Fibroblast of lung (primary cell): ENCODE data around the gene TMEM179. TPM values are rescaled to one million over a fixed set of nuclear protein-coding genes. Genes with fewer than 3 reads are reported as not detected.

Experiments used
- DNase-seq, 2 donors: peaks; one replicate each; pipeline versions ENCODE4 v3.0.0 to v3.0.0-alpha.2; 2010; ENCODE audit warnings: low read depth in 2 of 2
- H2AFZ ChIP-seq: 2 replicates; pipeline ENCODE4 v1.5.1; 2012; ENCODE audit warnings: low read length, control low read depth, inconsistent platforms
- H3K27ac ChIP-seq: 2 replicates; pipeline ENCODE4 v1.5.1; 2011; ENCODE audit warnings: low read length, control low read depth; ENCODE audit not compliant: insufficient read depth
- H3K27me3 ChIP-seq: 2 replicates; pipeline ENCODE4 v1.5.1; 2011; ENCODE audit warnings: mild to moderate bottlenecking, low read length; ENCODE audit not compliant: control insufficient read depth, insufficient read depth
- H3K36me3 ChIP-seq: 2 replicates; pipeline ENCODE4 v1.5.1; 2011; ENCODE audit warnings: low read length; ENCODE audit not compliant: control insufficient read depth, insufficient read depth
- H3K4me1 ChIP-seq: 2 replicates; pipeline ENCODE4 v1.5.1; 2011; ENCODE audit warnings: low read length; ENCODE audit not compliant: control insufficient read depth, insufficient read depth; ENCODE audit errors: extremely low read depth
- H3K4me2 ChIP-seq: 2 replicates; pipeline ENCODE4 v1.5.1; 2011; ENCODE audit warnings: low read length, control low read depth; ENCODE audit not compliant: insufficient read depth; ENCODE audit errors: extremely low read depth
- H3K4me3 ChIP-seq, 4 experiments: fragments of 200-600 bp in 1 of 4; sonication (generic) in 1 of 4; replicated peaks in 1 of 4; 2 replicates each; pipeline ENCODE4 v1.5.1; 2011 to 2016; ENCODE audit warnings: low read length in 4 of 4, low read depth in 3 of 4, mild to moderate bottlenecking in 3 of 4, control low read depth in 2 of 4, inconsistent platforms in 1 of 4, mixed read lengths in 1 of 4; ENCODE audit not compliant: insufficient read depth in 1 of 4; ENCODE audit errors: control extremely low read depth in 1 of 4
- H3K79me2 ChIP-seq: 2 replicates; pipeline ENCODE4 v1.5.1; 2012; ENCODE audit warnings: mild to moderate bottlenecking, low read length, inconsistent platforms; ENCODE audit not compliant: control insufficient read depth, insufficient read depth
- H3K9ac ChIP-seq: 2 replicates; pipeline ENCODE4 v1.5.1; 2011; ENCODE audit warnings: mild to moderate bottlenecking, low read length, control low read depth; ENCODE audit not compliant: insufficient read depth
- H3K9me3 ChIP-seq: 2 replicates; pipeline ENCODE4 v1.5.1; 2012; ENCODE audit warnings: low read depth, low read length; ENCODE audit not compliant: control insufficient read depth, insufficient read depth
- H4K20me1 ChIP-seq: 2 replicates; pipeline ENCODE4 v1.5.1; 2011; ENCODE audit warnings: low read length; ENCODE audit not compliant: control insufficient read depth, insufficient read depth; ENCODE audit errors: extremely low read depth
- CTCF ChIP-seq, 2 donors: IDR thresholded peaks in 1 of 2; conservative IDR thresholded peaks in 1 of 2; 1 replicate in 1 of 2; 2 replicates in 1 of 2; pipeline ENCODE4 v1.5.1; 2011 to 2012; ENCODE audit warnings: low read length in 2 of 2, control low read depth in 1 of 2, inconsistent platforms in 1 of 2, low read depth in 1 of 2, mild to moderate bottlenecking in 1 of 2
- EZH2 ChIP-seq: IDR thresholded peaks from 2 replicates; pipeline ENCODE4 v1.5.1; 2012; ENCODE audit warnings: low read length, control low read depth, mild to moderate bottlenecking; ENCODE audit errors: missing control alignments
- polyA plus RNA-seq, 2 donors: library from polyadenylated mRNA; depleted of rRNA in 1 of 2; stranded (reverse) in 1 of 2; unstranded in 1 of 2; fragments of >200 nt; gene quantifications; 2 replicates each; pipeline ENCODE4 v1.2.1, GENCODE V29; 2011 to 2012; ENCODE audit warnings: missing spikeins in 1 of 2
- total RNA-seq: library from RNA; depleted of rRNA; stranded (reverse); fragments of >200 nt; gene quantifications from 2 replicates; pipeline ENCODE4 v1.2.1, GENCODE V29; 2014

TMEM179 gene
- total and polyA plus RNA-seq, 2 donors (not counting 1 experiment from before 2014, with no cell fraction given) = under 0.01 to 0.03 TPM

DNA sequence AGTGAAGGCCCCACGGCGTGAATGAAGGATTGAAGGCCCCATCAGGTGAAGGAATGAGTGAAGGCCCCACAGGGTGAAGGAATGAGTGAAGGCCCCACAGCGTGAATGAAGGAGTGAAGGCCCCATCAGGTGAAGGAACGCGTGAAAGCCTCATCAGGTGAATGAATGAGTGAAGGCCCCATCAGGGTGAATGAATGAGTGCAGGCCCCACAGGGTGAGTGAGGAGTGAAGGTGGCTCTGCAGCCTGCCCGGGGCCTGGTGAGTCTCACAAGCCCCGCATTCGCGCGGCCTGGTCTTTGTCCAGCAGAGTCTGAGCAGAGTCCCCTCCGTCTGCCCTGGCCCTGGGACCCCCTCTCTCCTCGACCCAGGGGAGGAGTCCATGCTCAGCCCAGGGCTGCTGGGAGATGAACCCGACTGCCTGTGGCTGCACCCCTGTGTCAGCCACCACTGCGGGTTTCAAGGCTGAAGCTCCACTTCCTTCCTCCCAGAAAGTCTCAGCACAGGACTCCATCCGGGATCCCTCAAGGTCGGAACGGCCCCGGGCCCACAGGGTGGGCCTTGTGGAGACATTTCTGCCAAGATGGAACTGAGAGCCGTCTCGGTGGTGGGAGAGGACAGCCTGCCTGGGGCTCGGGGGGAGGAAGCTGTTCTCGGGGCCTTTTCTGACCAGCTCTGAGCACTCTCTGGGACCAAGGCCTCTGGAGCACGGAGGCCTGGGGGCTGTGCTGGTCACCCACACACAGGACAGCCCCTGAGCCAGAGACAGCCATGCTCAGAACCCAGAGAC lies 37.4 kb upstream of the TMEM179 start:
- DNase-seq = no peak

GRCh38 chr14:104640681-104641080 lies 36.1 kb upstream of the TMEM179 start:
- Histone ChIP-seq H2AFZ (no peak overlapping the region), H3K27ac (no peak overlapping the region), H3K27me3 (peaks cover 3% of the 10 kb centered on the region), H3K4me2 (no peak overlapping the region), H3K36me3 (no peaks in the 10 kb centered on the region), H4K20me1 (no peaks in the 10 kb centered on the region), H3K4me1 (no peaks in the 10 kb centered on the region), H3K9ac (no peak overlapping the region), H3K79me2 (no peaks in the 10 kb centered on the region), H3K9me3 (peaks cover 1% of the 10 kb centered on the region), H3K4me3 (no peak overlapping the region)
- no peak for DNase-seq
- no peak for TF ChIP-seq EZH2
- TF ChIP-seq CTCF (conservative IDR thresholded peaks at IDR 0.05 in 1 of 2, IDR thresholded peaks at IDR 0.05 in 1 of 2; ENCODE audit: low read depth in 1 of 2, low read length in 2 of 2) = no peak

More for the DNA sequence above, 37.4 kb upstream of the TMEM179 start:
- H3K27me3 ChIP-seq = peaks cover 3% of the 10 kb centered on the region
- H3K36me3 ChIP-seq = no peaks in the 10 kb centered on the region
- H3K4me2 ChIP-seq = no peak overlapping the region
- TF ChIP-seq EZH2 (no peak), CTCF (conservative IDR thresholded peaks at IDR 0.05 in 1 of 2, IDR thresholded peaks at IDR 0.05 in 1 of 2; ENCODE audit: low read depth in 1 of 2, low read length in 2 of 2) (no peak)
- no peaks in the 10 kb centered on the region for H3K79me2 ChIP-seq
- H3K4me1 ChIP-seq = no peaks in the 10 kb centered on the region
- peaks cover 1% of the 10 kb centered on the region for H3K9me3 ChIP-seq
- no peak overlapping the region for H3K27ac ChIP-seq
- no peak overlapping the region for H3K4me3 ChIP-seq
- H2AFZ ChIP-seq = no peak overlapping the region
- no peak overlapping the region for H3K9ac ChIP-seq
- no peaks in the 10 kb centered on the region for H4K20me1 ChIP-seq

DNA sequence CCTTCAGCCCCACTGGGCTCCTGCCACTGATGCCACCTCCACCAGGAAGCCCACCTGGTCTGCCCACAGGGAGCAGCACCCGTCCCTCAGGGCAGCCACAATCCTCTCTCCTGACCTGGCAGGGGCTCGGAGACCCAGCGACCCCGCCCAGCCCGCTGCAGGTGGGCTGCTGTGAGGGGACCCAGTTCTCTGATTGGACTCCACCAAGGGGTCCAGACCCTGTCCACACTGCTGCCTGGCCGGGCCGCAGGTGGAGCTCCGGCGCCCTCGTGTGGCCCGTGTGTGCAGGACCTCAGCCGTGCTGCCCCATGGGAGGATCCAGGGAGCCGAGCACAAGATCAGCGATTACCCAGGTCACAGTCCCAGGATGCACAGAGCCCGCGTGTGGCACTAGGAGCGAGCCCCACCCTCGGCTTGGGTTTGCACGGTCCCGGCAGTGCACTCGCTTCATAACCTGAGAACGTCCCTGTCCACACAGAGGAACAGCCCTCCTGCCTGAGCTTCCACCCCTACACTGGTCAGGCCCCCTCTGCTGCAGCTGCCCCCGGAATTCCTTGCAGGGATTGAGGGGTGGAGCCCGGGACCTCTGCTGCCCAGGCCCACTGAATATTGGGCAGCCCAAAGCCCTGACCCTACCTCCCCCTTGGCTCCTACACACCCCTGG lies 35.4 kb upstream of the TMEM179 start:
- no peaks in the 10 kb centered on the region for H3K27me3 ChIP-seq
- H3K79me2 ChIP-seq = no peaks in the 10 kb centered on the region
- H3K27ac ChIP-seq = no peak overlapping the region
- no peak overlapping the region for H2AFZ ChIP-seq
- H3K4me1 ChIP-seq = no peaks in the 10 kb centered on the region
- TF ChIP-seq EZH2 (no peak), CTCF (conservative IDR thresholded peaks at IDR 0.05 in 1 of 2, IDR thresholded peaks at IDR 0.05 in 1 of 2; ENCODE audit: low read depth in 1 of 2, low read length in 2 of 2) (peak; percentile 85 to 88)
- H3K36me3 ChIP-seq = no peaks in the 10 kb centered on the region
- H3K9ac ChIP-seq = no peak overlapping the region
- peak; percentile 26 to 41 for DNase-seq
- no peaks in the 10 kb centered on the region for H3K9me3 ChIP-seq
- H4K20me1 ChIP-seq = no peaks in the 10 kb centered on the region
- no peak overlapping the region for H3K4me2 ChIP-seq
- H3K4me3 ChIP-seq = no peak overlapping the region
